OCI-LY3 (cell line): Measurements from ENCODE around the gene MTURN.
A peak's percentile ranks its signal among the peaks of the same experiment; 100 is the strongest.

Experiments
- H2AFZ ChIP-seq: fragments of 200-600, 300-600 bp; shearing (Covaris generic); 2 replicates; pipeline ENCODE4 v1.6.0; 2014; ENCODE audit warnings: antibody characterized with exemption, low read depth, low read length
- H3K27ac ChIP-seq: fragments of 200-600, 300-600 bp; sonication (generic); 2 replicates; pipeline ENCODE4 v1.5.1; 2014; ENCODE audit warnings: mild to moderate bottlenecking, low read length, moderate library complexity, mixed read lengths
- H3K27me3 ChIP-seq: fragments of 200-600, 300-600 bp; sonication (generic); 2 replicates; pipeline ENCODE4 v1.6.1; 2014; ENCODE audit warnings: low read depth, low read length, mixed read lengths
- H3K36me3 ChIP-seq: fragments of 200-600, 300-600 bp; sonication (generic); replicated peaks from 2 replicates; pipeline ENCODE3; 2014; ENCODE audit warnings: low read depth, low read length, mixed read lengths
- H3K4me1 ChIP-seq: fragments of 300-600, 200-600 bp; sonication (generic); 2 replicates; pipeline ENCODE4 v1.6.1; 2014; ENCODE audit warnings: low read length, mixed read lengths
- H3K4me2 ChIP-seq: fragments of 200-600, 300-600 bp; sonication (generic); 2 replicates; pipeline ENCODE4 v1.6.1; 2014; ENCODE audit warnings: low read length, mixed read lengths
- H3K4me3 ChIP-seq: fragments of 300-600, 200-600 bp; sonication (generic); 2 replicates; pipeline ENCODE4 v1.5.1; 2014; ENCODE audit warnings: antibody characterized with exemption, mild to moderate bottlenecking, low read length, moderate library complexity
- H3K79me2 ChIP-seq: fragments of 300-600, 200-600 bp; shearing (Covaris generic); 2 replicates; pipeline ENCODE4 v1.6.1; 2014; ENCODE audit warnings: mild to moderate bottlenecking, low read length, mixed read lengths
- H3K9ac ChIP-seq: fragments of 300-600, 200-600 bp; shearing (Covaris generic); 2 replicates; pipeline ENCODE4 v1.6.0; 2014; ENCODE audit warnings: mild to moderate bottlenecking, low read length, moderate library complexity
- H3K9me3 ChIP-seq: fragments of 200-600, 300-600 bp; shearing (Covaris generic); 2 replicates; pipeline ENCODE4 v1.6.1; 2014; ENCODE audit warnings: low read length, mixed read lengths; ENCODE audit not compliant: insufficient read depth
- H4K20me1 ChIP-seq: fragments of 200-600, 300-600 bp; sonication (generic); 2 replicates; pipeline ENCODE4 v1.6.1; 2016; ENCODE audit warnings: low read length, mixed read lengths; ENCODE audit not compliant: insufficient read depth
- EZH2phosphoT487 ChIP-seq: fragments of 200-600 bp; shearing (Covaris generic); IDR thresholded peaks from 2 replicates; pipeline ENCODE4 v1.6.1; 2018; ENCODE audit warnings: antibody characterized with exemption, mixed run types, low read depth
- TF ChIP-seq, protein P1 (sequence below): fragments of 200-600, 300-600 bp; sonication (generic); IDR thresholded peaks from 2 replicates; pipeline ENCODE4 v1.5.1; 2014; ENCODE audit warnings: antibody characterized with exemption, low read length, low read depth

Gene MTURN

DNA sequence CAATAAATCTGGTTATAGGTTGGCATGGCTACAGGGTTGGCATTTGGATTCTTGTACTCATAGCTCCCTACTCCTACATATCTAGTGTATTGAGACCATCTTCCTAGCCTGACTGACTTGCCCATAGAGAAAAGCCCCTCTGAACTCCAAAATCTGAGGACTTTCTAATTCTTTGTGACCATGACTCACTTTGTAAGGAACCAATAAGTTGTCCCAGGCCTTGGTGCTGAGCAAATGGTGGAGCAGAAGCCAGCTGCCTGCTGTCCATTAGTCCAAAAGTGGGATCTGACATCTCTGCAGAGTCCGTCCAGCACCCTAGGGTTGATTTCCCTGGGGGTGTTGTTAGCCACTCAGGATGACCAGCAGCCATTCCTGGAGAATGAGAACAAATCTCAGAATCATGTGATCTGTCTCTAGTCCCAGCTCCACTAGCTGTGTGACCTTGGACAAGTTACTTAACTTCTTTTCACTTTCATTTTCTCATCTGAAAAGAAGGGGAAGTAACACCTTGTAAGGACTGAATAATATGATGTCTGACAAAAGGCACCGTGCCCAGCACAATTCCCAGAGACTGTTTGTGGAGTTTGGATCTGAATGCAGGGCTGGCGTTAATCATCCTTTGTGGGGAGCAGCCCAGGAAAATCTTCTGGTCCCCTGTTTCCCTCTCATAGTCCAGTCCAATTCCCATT lies 44.1 kb downstream of the MTURN start:
- no peaks in the 10 kb centered on the region for H3K27me3 ChIP-seq
- peak overlapping the region; percentile 59; the same call in 1 of the 2 replicates for H2AFZ ChIP-seq
- peaks cover 33% of the 10 kb centered on the region for H3K4me1 ChIP-seq
- H3K27ac ChIP-seq: peak overlapping the region; percentile 62
- peaks cover 9% of the 10 kb centered on the region for H3K36me3 ChIP-seq
- peak overlapping the region; percentile 84 for H3K4me2 ChIP-seq
- no peaks in the 10 kb centered on the region for H3K79me2 ChIP-seq
- H4K20me1 ChIP-seq: no peaks in the 10 kb centered on the region
- H3K9me3 ChIP-seq: peaks cover 5% of the 10 kb centered on the region; the same call in 1 of the 2 replicates
- TF ChIP-seq, protein P1, sequence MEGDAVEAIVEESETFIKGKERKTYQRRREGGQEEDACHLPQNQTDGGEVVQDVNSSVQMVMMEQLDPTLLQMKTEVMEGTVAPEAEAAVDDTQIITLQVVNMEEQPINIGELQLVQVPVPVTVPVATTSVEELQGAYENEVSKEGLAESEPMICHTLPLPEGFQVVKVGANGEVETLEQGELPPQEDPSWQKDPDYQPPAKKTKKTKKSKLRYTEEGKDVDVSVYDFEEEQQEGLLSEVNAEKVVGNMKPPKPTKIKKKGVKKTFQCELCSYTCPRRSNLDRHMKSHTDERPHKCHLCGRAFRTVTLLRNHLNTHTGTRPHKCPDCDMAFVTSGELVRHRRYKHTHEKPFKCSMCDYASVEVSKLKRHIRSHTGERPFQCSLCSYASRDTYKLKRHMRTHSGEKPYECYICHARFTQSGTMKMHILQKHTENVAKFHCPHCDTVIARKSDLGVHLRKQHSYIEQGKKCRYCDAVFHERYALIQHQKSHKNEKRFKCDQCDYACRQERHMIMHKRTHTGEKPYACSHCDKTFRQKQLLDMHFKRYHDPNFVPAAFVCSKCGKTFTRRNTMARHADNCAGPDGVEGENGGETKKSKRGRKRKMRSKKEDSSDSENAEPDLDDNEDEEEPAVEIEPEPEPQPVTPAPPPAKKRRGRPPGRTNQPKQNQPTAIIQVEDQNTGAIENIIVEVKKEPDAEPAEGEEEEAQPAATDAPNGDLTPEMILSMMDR: no peak
- no peak for TF ChIP-seq EZH2phosphoT487
- H3K9ac ChIP-seq: peak overlapping the region; percentile 48; the same call in 1 of the 2 replicates
- H3K4me3 ChIP-seq: peak overlapping the region; percentile 59

DNA sequence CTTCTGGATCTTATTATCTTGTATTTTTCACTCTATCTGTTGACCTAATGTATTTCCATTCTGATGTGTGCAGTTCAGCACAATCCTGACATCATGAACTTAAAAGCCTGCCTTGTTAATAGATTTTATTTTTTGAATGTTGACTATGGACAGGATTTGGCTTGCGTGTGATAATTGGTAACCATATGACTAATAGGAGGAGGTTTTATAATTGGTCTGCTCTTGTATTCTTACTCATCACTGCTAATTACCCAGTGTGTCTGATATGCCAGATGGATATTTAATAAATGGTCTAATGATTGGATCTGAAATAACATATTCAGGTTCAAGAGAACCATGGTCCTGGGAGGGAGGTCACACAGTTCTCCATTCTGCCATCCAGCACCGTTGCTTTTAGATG lies 45.9 kb downstream of the MTURN start:
- Histone ChIP-seq H3K27ac (no peak overlapping the region), H2AFZ (no peak overlapping the region), H3K4me1 (peaks cover 51% of the 10 kb centered on the region), H4K20me1 (no peaks in the 10 kb centered on the region), H3K36me3 (peaks cover 24% of the 10 kb centered on the region), H3K9me3 (peaks cover 10% of the 10 kb centered on the region; the same call in 1 of the 2 replicates), H3K79me2 (no peaks in the 10 kb centered on the region), H3K4me2 (no peak overlapping the region; the same call in 1 of the 2 replicates), H3K27me3 (no peaks in the 10 kb centered on the region), H3K9ac (no peak overlapping the region), H3K4me3 (no peak overlapping the region)
- no peak for TF ChIP-seq EZH2phosphoT487
- TF ChIP-seq, protein P1: no peak

DNA sequence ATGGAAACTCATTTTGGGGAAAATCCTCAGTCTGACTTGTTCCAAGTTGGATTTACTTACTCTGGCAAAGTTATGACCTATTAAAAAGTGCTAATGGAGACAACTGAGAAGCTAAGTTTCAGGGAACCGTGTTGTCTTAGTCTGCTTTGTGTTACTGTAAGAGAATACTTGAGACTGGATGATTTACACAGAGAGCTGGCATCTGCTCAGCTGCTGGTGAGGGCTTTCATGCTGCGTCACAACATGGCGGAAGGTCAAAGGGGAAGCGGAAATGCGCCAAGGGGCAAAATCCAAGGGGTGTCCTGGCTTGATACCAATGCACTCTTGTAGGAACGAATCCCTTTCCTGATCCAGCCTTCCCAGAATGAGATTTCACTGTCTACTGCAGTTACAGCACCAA lies 46.4 kb downstream of the MTURN start:
- H3K27ac ChIP-seq: no peak overlapping the region
- no peaks in the 10 kb centered on the region for H3K79me2 ChIP-seq
- H3K36me3 ChIP-seq: peaks cover 24% of the 10 kb centered on the region
- H2AFZ ChIP-seq: no peak overlapping the region
- no peak for TF ChIP-seq EZH2phosphoT487
- TF ChIP-seq, protein P1: no peak
- H3K4me1 ChIP-seq: peaks cover 51% of the 10 kb centered on the region
- peaks cover 10% of the 10 kb centered on the region for H3K9me3 ChIP-seq
- H4K20me1 ChIP-seq: no peaks in the 10 kb centered on the region
- no peak overlapping the region for H3K4me2 ChIP-seq
- no peaks in the 10 kb centered on the region for H3K27me3 ChIP-seq
- H3K9ac ChIP-seq: no peak overlapping the region
- H3K4me3 ChIP-seq: no peak overlapping the region

DNA sequence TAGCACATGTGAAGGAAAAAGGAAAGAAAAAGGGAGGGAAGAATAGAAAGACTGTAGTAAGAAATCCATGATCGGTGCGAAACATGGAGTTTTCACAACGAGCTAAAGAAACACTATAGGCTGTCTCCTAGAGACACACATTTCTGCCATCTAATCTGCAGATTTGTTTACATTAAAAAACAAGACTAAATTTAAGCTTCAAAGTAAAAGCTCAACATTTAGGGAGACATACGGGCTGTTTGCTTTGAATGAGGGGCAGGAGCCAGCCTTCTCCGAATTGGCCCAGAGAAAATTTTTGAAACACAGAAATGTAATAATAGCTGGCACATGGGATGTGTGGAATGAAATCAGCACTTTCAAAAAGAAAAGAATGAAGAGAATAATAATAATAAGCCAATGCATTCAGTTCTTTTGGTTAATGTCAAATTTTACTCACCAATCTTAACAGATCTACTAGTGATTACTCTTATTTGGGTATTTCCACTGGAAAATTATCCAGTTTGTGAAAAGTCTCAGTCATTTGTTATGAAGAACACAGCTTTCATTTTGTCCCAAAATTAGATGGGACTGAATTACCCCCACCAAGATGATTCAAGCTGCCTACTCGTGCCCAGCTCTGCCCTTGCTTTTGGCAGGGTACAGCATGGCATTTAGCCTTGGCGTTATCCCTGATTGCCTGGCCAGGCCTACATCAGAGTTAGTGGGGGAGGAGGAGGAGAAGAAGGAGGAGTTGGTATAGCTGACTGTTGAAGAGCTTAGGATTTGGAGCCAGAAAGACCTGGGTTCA lies 47.1 kb downstream of the MTURN start:
- Histone ChIP-seq H3K27ac (no peak overlapping the region), H3K9me3 (peaks cover 10% of the 10 kb centered on the region), H3K79me2 (no peaks in the 10 kb centered on the region), H3K36me3 (peaks cover 24% of the 10 kb centered on the region), H2AFZ (no peak overlapping the region), H4K20me1 (no peaks in the 10 kb centered on the region), H3K4me2 (no peak overlapping the region), H3K4me1 (peaks cover 51% of the 10 kb centered on the region), H3K9ac (no peak overlapping the region), H3K4me3 (no peak overlapping the region), H3K27me3 (no peaks in the 10 kb centered on the region)
- TF ChIP-seq, protein P1: no peak
- no peak for TF ChIP-seq EZH2phosphoT487
